HepG2 (cell line): ENCODE data around the gene HAGH. TPM values are rescaled to one million over a fixed set of nuclear protein-coding genes. Genes with fewer than 3 reads are reported as not detected.

Source experiments
- CENPX ChIP-seq: sonication (generic); formaldehyde crosslinking; IDR thresholded peaks from 2 replicates; pipeline ENCODE4 v1.9.0; 2021; ENCODE audit warnings: mild to moderate bottlenecking, missing genetic modification reagents, moderate library complexity
- ETV6 ChIP-seq: sonication (generic); formaldehyde crosslinking; conservative IDR thresholded peaks from 2 replicates; pipeline ENCODE4 v1.4.0; 2020; ENCODE audit warnings: missing genetic modification reagents
- HMG20B ChIP-seq: conservative IDR thresholded peaks from 2 replicates; pipeline ENCODE4 v1.6.1; 2016; ENCODE audit warnings: missing genetic modification reagents, missing compliant biosample characterization
- HNRNPLL ChIP-seq: fragments of 200-400 bp; formaldehyde crosslinking; IDR thresholded peaks from 2 replicates; pipeline ENCODE4 v1.6.1; 2017; ENCODE audit warnings: mild to moderate bottlenecking, low read depth, low read length; ENCODE audit not compliant: poor library complexity, severe bottlenecking
- IRX3 ChIP-seq: sonication (generic); formaldehyde crosslinking; IDR thresholded peaks from 2 replicates; pipeline ENCODE4 v1.8.1; 2023; ENCODE audit warnings: mild to moderate bottlenecking, low read depth, missing genetic modification reagents, borderline replicate concordance
- MAX ChIP-seq: IDR thresholded peaks from 2 replicates; pipeline ENCODE4 v1.6.1; 2012; ENCODE audit warnings: inconsistent platforms
- MBNL3 ChIP-seq: fragments of 250-450 bp; sonication (Bioruptor Pico); conservative IDR thresholded peaks from 2 replicates; pipeline ENCODE4 v1.8.0; 2022; ENCODE audit warnings: mild to moderate bottlenecking, inconsistent platforms
- NFE2 ChIP-seq: sonication (generic); formaldehyde crosslinking; IDR thresholded peaks from 2 replicates; pipeline ENCODE4 v1.4.0; 2020; ENCODE audit warnings: missing genetic modification reagents
- PITX1 ChIP-seq: sonication (generic); formaldehyde crosslinking; IDR thresholded peaks from 2 replicates; pipeline ENCODE4 v1.5.1; 2020; ENCODE audit warnings: mild to moderate bottlenecking, missing genetic modification reagents
- PLSCR1 ChIP-seq: sonication (generic); formaldehyde crosslinking; IDR thresholded peaks from 2 replicates; pipeline ENCODE4 v1.5.0; 2020; ENCODE audit warnings: missing genetic modification reagents, mild to moderate bottlenecking, borderline replicate concordance
- RFX5 ChIP-seq: IDR thresholded peaks from 2 replicates; pipeline ENCODE4 v1.6.1; 2011; ENCODE audit warnings: low read depth, low read length, improper control_type of control experiment
- RORA ChIP-seq: sonication (generic); formaldehyde crosslinking; IDR thresholded peaks from 2 replicates; pipeline ENCODE4 v1.5.0; 2020; ENCODE audit warnings: mild to moderate bottlenecking, missing genetic modification reagents, moderate library complexity
- SRF ChIP-seq: IDR thresholded peaks from 2 replicates; pipeline ENCODE4 v1.6.1; 2011; ENCODE audit warnings: mild to moderate bottlenecking, low read depth, low read length, moderate library complexity
- ZNF10 ChIP-seq: sonication (generic); formaldehyde crosslinking; IDR thresholded peaks from 2 replicates; pipeline ENCODE4 v1.4.0; 2020; ENCODE audit warnings: mild to moderate bottlenecking, low read depth, missing genetic modification reagents, borderline replicate concordance
- ZNF276 ChIP-seq: sonication (generic); formaldehyde crosslinking; IDR thresholded peaks from 2 replicates; pipeline ENCODE4 v1.4.0; 2020; ENCODE audit warnings: mild to moderate bottlenecking, low read depth, missing genetic modification reagents
- ZNF460 ChIP-seq: sonication (generic); formaldehyde crosslinking; IDR thresholded peaks from 2 replicates; pipeline ENCODE4 v1.5.1; 2020; ENCODE audit warnings: missing genetic modification reagents, mild to moderate bottlenecking, borderline replicate concordance
- ZNF557 ChIP-seq: sonication (generic); formaldehyde crosslinking; IDR thresholded peaks from 2 replicates; pipeline ENCODE4 v1.4.0; 2020; ENCODE audit warnings: missing genetic modification reagents
- ZNF660 ChIP-seq: sonication (generic); formaldehyde crosslinking; IDR thresholded peaks from 2 replicates; pipeline ENCODE4 v1.5.1; 2020; ENCODE audit warnings: mild to moderate bottlenecking, low read depth, missing genetic modification reagents, borderline replicate concordance
- ZNF687 ChIP-seq: sonication (generic); formaldehyde crosslinking; IDR thresholded peaks from 2 replicates; pipeline ENCODE4 v1.5.1; 2020; ENCODE audit warnings: mild to moderate bottlenecking, missing genetic modification reagents, moderate library complexity
- ZNF790 ChIP-seq: sonication (generic); formaldehyde crosslinking; IDR thresholded peaks from 2 replicates; pipeline ENCODE4 v1.8.0; 2022; ENCODE audit warnings: missing genetic modification reagents, mild to moderate bottlenecking, borderline replicate concordance
- ZNF83 ChIP-seq: sonication (generic); formaldehyde crosslinking; IDR thresholded peaks from 2 replicates; pipeline ENCODE4 v1.4.0; 2020; ENCODE audit warnings: missing genetic modification reagents, mild to moderate bottlenecking, borderline replicate concordance
- ZNF841 ChIP-seq: sonication (generic); formaldehyde crosslinking; IDR thresholded peaks from 2 replicates; pipeline ENCODE4 v1.8.1; 2023; ENCODE audit warnings: missing genetic modification reagents, borderline replicate concordance
- ZSCAN25 ChIP-seq: sonication (generic); formaldehyde crosslinking; IDR thresholded peaks from 2 replicates; pipeline ENCODE4 v1.8.0; 2022; ENCODE audit warnings: mild to moderate bottlenecking, missing genetic modification reagents
- polyA plus RNA-seq, 8 experiments: library from polyadenylated mRNA; depleted of rRNA in 3 of 8; stranded (reverse) in 7 of 8; unstranded in 1 of 8; fragments of >200 nt; fragmentation: Illumina TruSeq in 4 of 8; extraction: Trizol in 4 of 8; gene quantifications; 2 replicates each; pipeline versions ENCODE4 v1.2.1 to v1.2.3, GENCODE V29; 2011 to 2016; ENCODE audit warnings: low read depth in 4 of 8, missing spikeins in 1 of 8, mixed read lengths in 1 of 8; ENCODE audit not compliant: insufficient read depth in 1 of 8
- total RNA-seq, 5 experiments: library from RNA; depleted of rRNA; stranded (reverse); fragments of >200 nt; fragmentation: Illumina TruSeq; extraction: Trizol; gene quantifications; 2 replicates each; pipeline ENCODE4 v1.2.3, GENCODE V29; 2016; ENCODE audit warnings: low read depth in 1 of 5

Gene HAGH
- total and polyA plus RNA-seq, 2 of the 13 experiments (the other 11 are each of a cell fraction or from before 2014, with no cell fraction given), result 70.4 to 95.4 TPM

GRCh38 chr16:1772908-1773702 is 53.5 kb downstream of the HAGH start, which contains the start of gene MRPS34 (continued):
- TF ChIP-seq ZNF687 (CRISPR knock-in tag) (peak; percentile 87), HNRNPLL (peak; percentile 64), NFE2 (CRISPR knock-in tag) (no peak), RORA (no peak), SRF (peak; percentile 45; the same call in 1 of the 2 replicates), PLSCR1 (CRISPR knock-in tag) (0 out of 2 replicates have a peak, but pooled peaks have one; percentile 45), ZNF276 (CRISPR knock-in tag) (peak; percentile 46; the same call in 1 of the 2 replicates), PITX1 (no peak), MAX (peak; percentile 91), ZNF790 (CRISPR knock-in tag) (peak; percentile 10; the same call in 1 of the 2 replicates), ZNF557 (CRISPR knock-in tag) (peak; percentile 67; the same call in 1 of the 2 replicates), MBNL3 (CRISPR knock-in tag) (no peak), CENPX (CRISPR knock-in tag) (no peak), ZNF841 (CRISPR knock-in tag) (no peak), ZNF660 (CRISPR knock-in tag) (no peak), ZNF460 (CRISPR knock-in tag) (no peak), ETV6 (CRISPR knock-in tag) (no peak; the same call in 1 of the 2 replicates), HMG20B (CRISPR knock-in tag) (0 out of 2 replicates have a peak, but pooled peaks have one; percentile 38), ZNF10 (CRISPR knock-in tag) (no peak), RFX5 (peak; percentile 41; the same call in 1 of the 2 replicates), ZNF83 (no peak), ZSCAN25 (CRISPR knock-in tag) (peak; percentile 97), IRX3 (CRISPR knock-in tag) (peak; percentile 49; the same call in 1 of the 2 replicates)
